HG03064 (cell line): ENCODE measurements around the gene ZNRF1.
A peak's percentile ranks its signal among the peaks of the same experiment; 100 is the strongest.
"Not testable (repeated sequence)": the region's sequence is repeated elsewhere in the genome, so short reads cannot be mapped to it uniquely, and the experiment has no call there.

Source experiments
- ATAC-seq: cut with Tn5 transposase; IDR thresholded peaks from one replicate; pipeline ENCODE4 v1.9.1; 2021; ENCODE audit warnings: low read depth; ENCODE audit not compliant: unreplicated experiment

Gene ZNRF1

GRCh38 chr16:75000481-75001081 is 1.8 kb downstream of the ZNRF1 start:
- no peak for ATAC-seq

- no peak for ATAC-seq
Observed at GRCh38 chr16:75002474-75002873, 3.6 kb downstream of the ZNRF1 start.

GRCh38 chr16:75003931-75004330 is 5.1 kb downstream of the ZNRF1 start:
- no peak for ATAC-seq

- ATAC-seq: no peak
Observed at GRCh38 chr16:75004460-75004859, 5.6 kb downstream of the ZNRF1 start.

- ATAC-seq: no peak
Observed at GRCh38 chr16:75005697-75006096, 6.9 kb downstream of the ZNRF1 start.

GRCh38 chr16:75007443-75007842 is 8.6 kb downstream of the ZNRF1 start:
- ATAC-seq: peak; percentile 46

- ATAC-seq: no peak
Observed at GRCh38 chr16:75010427-75010826, 11.6 kb downstream of the ZNRF1 start.

GRCh38 chr16:75011634-75012307 is 12.9 kb downstream of the ZNRF1 start:
- ATAC-seq: peak; percentile 42

- ATAC-seq: peak; percentile 13
Observed at GRCh38 chr16:75012380-75013081, 13.7 kb downstream of the ZNRF1 start.

GRCh38 chr16:75013123-75013522 is 14.3 kb downstream of the ZNRF1 start:
- not testable (repeated sequence) for ATAC-seq

- no peak for ATAC-seq
Observed at GRCh38 chr16:75014318-75014717, 15.5 kb downstream of the ZNRF1 start.

- not testable (repeated sequence) for ATAC-seq
Observed at GRCh38 chr16:75016451-75017081, 17.7 kb downstream of the ZNRF1 start.

GRCh38 chr16:75017670-75018525 is 19.1 kb downstream of the ZNRF1 start:
- ATAC-seq: no peak

GRCh38 chr16:75019007-75019406 is 20.2 kb downstream of the ZNRF1 start:
- ATAC-seq: no peak

GRCh38 chr16:75019586-75019985 is 20.8 kb downstream of the ZNRF1 start:
- no peak for ATAC-seq

- no peak for ATAC-seq
Observed at GRCh38 chr16:75021410-75021809, 22.6 kb downstream of the ZNRF1 start.

- no peak for ATAC-seq
Observed at GRCh38 chr16:75022567-75022966, 23.7 kb downstream of the ZNRF1 start.

GRCh38 chr16:75023009-75023408 is 24.2 kb downstream of the ZNRF1 start:
- no peak for ATAC-seq

- no peak for ATAC-seq
Observed at GRCh38 chr16:75024182-75024581, 25.4 kb downstream of the ZNRF1 start.

GRCh38 chr16:75024594-75024993 is 25.8 kb downstream of the ZNRF1 start:
- ATAC-seq: no peak
